Heart right ventricle (tissue), 16 donors: ENCODE data around the gene CD180. TPM values are rescaled to one million over a fixed set of nuclear protein-coding genes. Genes with fewer than 3 reads are reported as not detected.

ENCODE experiments used
- ATAC-seq, 8 donors: fragments of 200-7000 bp; cut with Tn5 transposase; one replicate each; pipeline ENCODE4 v1.9.1; 2020; ENCODE audit warnings: mild to moderate bottlenecking in 8 of 8, moderate library complexity in 8 of 8, moderate number of reproducible peaks in 1 of 8
- DNase-seq, 2 donors: peaks; one replicate each; pipeline ENCODE4 v3.0.0-alpha.2; 2020
- H3K27ac ChIP-seq, 10 donors: fragments of 200-600 bp; sonication (generic) in 2 of 10; one replicate each; pipeline versions ENCODE4 v1.5.0 to v1.8.0; 2020 to 2022; ENCODE audit warnings: mild to moderate bottlenecking in 3 of 10
- H3K27me3 ChIP-seq, 7 donors: fragments of 200-600 bp; one replicate each; pipeline ENCODE4 v1.8.0; 2021 to 2022; ENCODE audit warnings: mild to moderate bottlenecking in 2 of 7
- H3K36me3 ChIP-seq, 9 donors: fragments of 200-600 bp; sonication (generic) in 1 of 9; one replicate each; pipeline versions ENCODE4 v1.5.0 to v1.8.0; 2020 to 2022; ENCODE audit warnings: mild to moderate bottlenecking in 2 of 9
- H3K4me1 ChIP-seq, 9 donors: fragments of 200-600 bp; sonication (generic) in 1 of 9; one replicate each; pipeline versions ENCODE4 v1.5.0 to v1.8.0; 2020 to 2022; ENCODE audit warnings: mild to moderate bottlenecking in 4 of 9
- H3K4me3 ChIP-seq, 10 donors: fragments of 200-600 bp; sonication (generic) in 2 of 10; one replicate each; pipeline versions ENCODE4 v1.5.0 to v1.8.0; 2020 to 2022; ENCODE audit warnings: mild to moderate bottlenecking in 7 of 10, moderate library complexity in 2 of 10
- H3K9me3 ChIP-seq, 11 donors: fragments of 200-600 bp in 10 of 11; sonication (generic) in 2 of 11; one replicate each; pipeline versions ENCODE4 v1.5.0 to v1.8.0; 2013 to 2022; ENCODE audit warnings: mild to moderate bottlenecking in 2 of 11, control low read depth in 1 of 11, moderate library complexity in 1 of 11
- WGBS, 2 donors: extraction: QIAGEN DNeasy Blood & Tissue Kit; methylation state at CpG; one replicate each; pipeline ENCODE4 v1.1.7; 2013; ENCODE audit warnings: inconsistent platforms in 1 of 2; 5-methylcytosine and 5-hydroxymethylcytosine counted together
- intact Hi-C, 10 donors: fragments of 100-400 bp; cut with DNase I; formaldehyde crosslinking; loops; one replicate each; pipeline versions ENCODE4 v1.11.1 to v1.14.2; 2022
- polyA plus RNA-seq, 2 donors: library from polyadenylated mRNA; stranded (reverse); fragments of 200-250 nt; gene quantifications; one replicate each; pipeline ENCODE4 v1.2.3, GENCODE V29; 2013
- total RNA-seq, 10 donors: library from RNA; stranded (reverse); fragmentation: NEBNext Ultra II Directional in 3 of 10; extraction: Animal tissue kit (Norgen Biotek cat#: 25700) in 3 of 10; gene quantifications; one replicate each; pipeline versions ENCODE4 v1.2.1 to v1.2.4, GENCODE V29; 2021 to 2023
- TF ChIP-seq, protein P1 (sequence below), 9 donors: fragments of 200-600 bp; sonication (generic) in 2 of 9; IDR thresholded peaks; one replicate each; pipeline versions ENCODE4 v1.5.0 to v1.8.0; 2021 to 2022; ENCODE audit warnings: antibody characterized with exemption in 9 of 9, mild to moderate bottlenecking in 5 of 9, moderate library complexity in 1 of 9
- donor health status: Arrhythmogenic right ventricular cardiomyopathy.
- donor health status: ischemic (EF 13 %, LVEDD 7.1; RV severe dilation, severe dysfunction).
- donor health status: healthy with polysubstance abuse.
- donor health status: DM: no; HTN: yes; CAD: no.
- donor health status: DM: no; HTN: no; CAD: no.
- donor health status: ischemic (EF 25% LVEDD 6.9; RV normal size, moderate dysfunction).
- donor health status: ischemic (EF 25% LVEDD 5.7; RV mildly dilated, moderate dysfunction).
- donor health status: healthy.
- donor health status: DM: yes; HTN: yes; CAD: no.
- donor health status: Ischemic cardiomyopathy.
- donor health status: ischemic (EF 35%, LVEDD 5.7; RV mildly dilated, moderate dysfunction).
- donor health status: nonischemic (EF 11% LVEDD 7.7; RV severe dilation, severe dysfunction).
- donor health status: DM: yes; HTN: yes; CAD: no.
- donor health status: PGD.
- donor health status: ischemic (EF 29% LVEDD 5.4; RV normal size, mild dysfunction).
- donor health status: nonischemic (EF 23%, LVEDD 6.1; RV moderate dilation, normal function).

Gene CD180
- total and polyA plus RNA-seq, 12 donors = 0.12 to 3.3 (median 0.16) TPM; not detected in 1

DNA sequence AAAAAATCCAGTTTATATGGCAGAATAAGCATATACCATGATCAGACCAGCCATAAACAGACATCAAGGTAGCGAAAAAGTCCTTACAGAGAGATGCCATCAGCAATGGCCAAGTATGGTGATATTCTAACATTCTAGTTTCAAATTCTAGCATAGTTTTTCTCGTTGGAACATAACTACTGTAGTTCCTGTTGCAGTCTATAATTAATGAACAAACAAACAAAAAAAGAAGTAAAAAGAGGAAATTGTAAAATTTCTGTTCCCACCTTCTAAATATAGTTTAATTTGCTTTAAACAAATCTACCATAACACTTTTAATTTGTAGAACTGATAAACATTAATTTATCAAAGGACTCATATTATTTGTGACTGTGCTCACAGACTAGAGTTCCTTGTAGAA, 9.9 kb upstream of the CD180 start:
- DNase-seq (no peak), ATAC-seq (no peak)
- Histone ChIP-seq H3K4me1 (peaks cover 0 to 77% (median 6%) of the 10 kb centered on the region in 9 donors), H3K36me3 (no peaks in the 10 kb centered on the region), H3K9me3 (peaks cover 0 to 2% (median 0%) of the 10 kb centered on the region in 11 donors), H3K27me3 (no peaks in the 10 kb centered on the region), H3K27ac (peak overlapping the region in 1 of 10 donors; percentile 84), H3K4me3 (no peak overlapping the region)
- intact Hi-C loops = loop anchor here (2.0 to 10.0 kb wide), 12 partner anchors 34 to 1032 kb away; no protein-coding TSS in a partner anchor
- TF ChIP-seq, protein P1, sequence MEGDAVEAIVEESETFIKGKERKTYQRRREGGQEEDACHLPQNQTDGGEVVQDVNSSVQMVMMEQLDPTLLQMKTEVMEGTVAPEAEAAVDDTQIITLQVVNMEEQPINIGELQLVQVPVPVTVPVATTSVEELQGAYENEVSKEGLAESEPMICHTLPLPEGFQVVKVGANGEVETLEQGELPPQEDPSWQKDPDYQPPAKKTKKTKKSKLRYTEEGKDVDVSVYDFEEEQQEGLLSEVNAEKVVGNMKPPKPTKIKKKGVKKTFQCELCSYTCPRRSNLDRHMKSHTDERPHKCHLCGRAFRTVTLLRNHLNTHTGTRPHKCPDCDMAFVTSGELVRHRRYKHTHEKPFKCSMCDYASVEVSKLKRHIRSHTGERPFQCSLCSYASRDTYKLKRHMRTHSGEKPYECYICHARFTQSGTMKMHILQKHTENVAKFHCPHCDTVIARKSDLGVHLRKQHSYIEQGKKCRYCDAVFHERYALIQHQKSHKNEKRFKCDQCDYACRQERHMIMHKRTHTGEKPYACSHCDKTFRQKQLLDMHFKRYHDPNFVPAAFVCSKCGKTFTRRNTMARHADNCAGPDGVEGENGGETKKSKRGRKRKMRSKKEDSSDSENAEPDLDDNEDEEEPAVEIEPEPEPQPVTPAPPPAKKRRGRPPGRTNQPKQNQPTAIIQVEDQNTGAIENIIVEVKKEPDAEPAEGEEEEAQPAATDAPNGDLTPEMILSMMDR (IDR thresholded peaks at IDR 0.05) = no peak
- WGBS, 2 donors = 88 to 89% methylated on average over 2 of the region's 2 CpGs

DNA sequence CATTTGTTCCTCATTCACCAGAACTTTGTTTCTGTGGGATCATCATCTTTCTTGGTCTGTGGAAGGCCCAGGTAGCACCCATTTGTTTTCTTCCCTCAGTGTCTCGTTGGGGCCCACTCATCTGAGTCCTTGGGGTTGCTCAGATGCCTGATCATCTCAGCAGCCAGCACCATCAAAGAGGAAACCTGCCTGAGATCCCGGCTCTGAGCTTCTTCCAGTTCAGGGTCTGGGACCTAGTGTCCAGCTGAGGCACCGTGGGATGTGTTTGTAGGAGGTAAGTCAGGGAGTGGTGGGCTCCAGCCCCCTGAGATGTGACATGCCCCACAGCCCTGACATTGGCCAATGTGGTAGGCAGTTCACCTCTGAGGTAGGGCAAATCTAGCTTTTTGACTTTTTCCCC, 9.4 kb upstream of the CD180 start:
- Histone ChIP-seq H3K36me3 (no peaks in the 10 kb centered on the region), H3K4me3 (no peak overlapping the region), H3K27ac (peak overlapping the region in 1 of 10 donors; percentile 84), H3K9me3 (peaks cover 0 to 7% (median 0%) of the 10 kb centered on the region in 11 donors), H3K27me3 (no peaks in the 10 kb centered on the region), H3K4me1 (peaks cover 0 to 77% (median 6%) of the 10 kb centered on the region in 9 donors)
- ATAC-seq (no peak), DNase-seq (no peak)
- WGBS, 2 donors = 95 to 97% methylated on average over 3 of the region's 3 CpGs
- TF ChIP-seq, protein P1 (IDR thresholded peaks at IDR 0.05) = no peak
- intact Hi-C loops = loop anchor here (2.0 to 10.0 kb wide), 12 partner anchors 34 to 1031 kb away; no protein-coding TSS in a partner anchor

DNA sequence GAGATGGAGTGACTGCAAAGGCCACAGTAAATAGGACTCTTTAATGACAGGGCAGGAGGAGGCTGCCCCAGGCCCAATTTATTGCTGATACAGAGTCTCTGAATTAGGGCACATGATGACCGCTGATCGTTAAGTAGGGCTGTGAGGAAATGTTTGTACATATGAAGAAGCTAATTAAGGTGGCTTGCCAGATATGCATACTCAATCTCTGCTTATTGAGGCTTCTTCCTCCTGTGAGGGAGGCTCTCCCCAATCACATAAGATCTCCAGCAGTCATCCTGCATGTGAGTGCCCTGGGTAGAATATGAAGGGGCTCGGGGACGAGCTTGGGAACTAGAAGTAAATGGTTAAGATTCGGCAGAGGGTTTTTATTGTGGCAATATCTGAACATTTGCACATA, 8.2 kb upstream of the CD180 start:
- no peak for DNase-seq
- intact Hi-C loops = loop anchor here (5.0 to 10.0 kb wide), 11 partner anchors 33 to 1030 kb away; no protein-coding TSS in a partner anchor
- H3K4me3 ChIP-seq = no peak overlapping the region
- H3K36me3 ChIP-seq = no peaks in the 10 kb centered on the region
- H3K9me3 ChIP-seq = peaks cover 0 to 9% (median 0%) of the 10 kb centered on the region in 11 donors
- TF ChIP-seq, protein P1 (IDR thresholded peaks at IDR 0.05) = no peak
- peaks cover 0 to 84% (median 6%) of the 10 kb centered on the region in 9 donors for H3K4me1 ChIP-seq
- no peak for ATAC-seq
- peak overlapping the region in 3 of 10 donors; percentile 13 to 84 (median 29) for H3K27ac ChIP-seq
- 67 to 78% methylated on average over 5 of the region's 5 CpGs for WGBS, 2 donors
- H3K27me3 ChIP-seq = no peaks in the 10 kb centered on the region

DNA sequence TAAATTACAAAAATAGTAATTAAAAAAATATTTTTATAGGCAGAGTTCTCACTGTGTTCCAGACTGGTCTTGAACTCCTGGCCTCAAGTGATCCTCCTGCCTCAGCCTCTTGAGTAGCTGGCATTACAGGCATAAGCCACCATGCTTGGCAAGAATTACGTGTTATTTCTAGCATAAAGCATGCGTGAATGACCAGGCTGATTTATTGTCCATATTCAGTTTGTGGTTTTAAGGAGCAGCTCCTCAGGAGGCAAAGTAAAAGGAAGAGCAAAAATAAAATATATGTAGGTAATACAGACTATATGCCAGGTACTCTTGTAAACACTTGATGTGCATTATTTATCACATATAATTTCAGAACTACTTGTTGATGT, 7.1 kb upstream of the CD180 start:
- H3K4me1 ChIP-seq = peaks cover 0 to 83% (median 4%) of the 10 kb centered on the region in 9 donors
- TF ChIP-seq, protein P1 (IDR thresholded peaks at IDR 0.05) = no peak
- intact Hi-C loops = loop anchor here in 5 of 10 donors (10.0 kb wide), 5 partner anchors 49 to 1029 kb away; no protein-coding TSS in a partner anchor

More for the DNA sequence above, 7.1 kb upstream of the CD180 start:
- Histone ChIP-seq H3K4me3 (no peak overlapping the region), H3K27ac (peak overlapping the region in 2 of 10 donors; percentile 29 to 84), H3K9me3 (peaks cover 0 to 9% (median 0%) of the 10 kb centered on the region in 11 donors), H3K36me3 (no peaks in the 10 kb centered on the region), H3K27me3 (no peaks in the 10 kb centered on the region)
- 43 to 64% methylated on average over 2 of the region's 2 CpGs for WGBS, 2 donors
- ATAC-seq (no peak), DNase-seq (no peak)
